K562 (cell line): ENCODE measurements around the gene ARID3A. TPM values are rescaled to one million over a fixed set of nuclear protein-coding genes. Genes with fewer than 3 reads are reported as not detected.

Experiments used
- DEAF1 ChIP-seq: fragments of 450-650 bp; formaldehyde crosslinking; IDR thresholded peaks from 2 replicates; pipeline ENCODE4 v1.4.0; 2020; ENCODE audit warnings: mild to moderate bottlenecking, moderate library complexity
- EP300 ChIP-seq: IDR thresholded peaks from 2 replicates; pipeline ENCODE4 v1.6.1; 2012; ENCODE audit warnings: low read length, improper control_type of control experiment
- GATAD2B ChIP-seq: fragments of 450-650 bp; IDR thresholded peaks from 2 replicates; pipeline ENCODE4 v1.6.1; 2017; ENCODE audit warnings: mild to moderate bottlenecking, borderline replicate concordance
- ID3 ChIP-seq, 2 experiments: fragments of 250-450 bp in 1 of 2; fragments of 450-650 bp in 1 of 2; sonication (Bioruptor Pico) in 1 of 2; IDR thresholded peaks; 2 replicates each; pipeline versions ENCODE4 v1.6.1 to v1.8.0; 2016 to 2021; ENCODE audit warnings: mild to moderate bottlenecking in 2 of 2, moderate library complexity in 2 of 2, missing compliant biosample characterization in 1 of 2, missing genetic modification characterization in 1 of 2
- SAP30 ChIP-seq: fragments of 200-600 bp; sonication (generic); IDR thresholded peaks from 2 replicates; pipeline ENCODE4 v1.6.1; 2012; ENCODE audit warnings: borderline replicate concordance, low read depth, mild to moderate bottlenecking, moderate library complexity, low read length, control low read depth, inconsistent platforms; ENCODE audit not compliant: insufficient read depth, poor library complexity, severe bottlenecking
- SMARCE1 ChIP-seq: fragments of 450-650 bp; IDR thresholded peaks from 2 replicates; pipeline ENCODE4 v1.7.1; 2016; ENCODE audit warnings: mild to moderate bottlenecking
- THRAP3 ChIP-seq: fragments of 450-650 bp; IDR thresholded peaks from 2 replicates; pipeline ENCODE4 v1.6.1; 2016; ENCODE audit warnings: mild to moderate bottlenecking, inconsistent platforms, borderline replicate concordance
- ZNF212 ChIP-seq: fragments of 450-650 bp; formaldehyde crosslinking; IDR thresholded peaks from 2 replicates; pipeline ENCODE4 v1.4.0; 2020; ENCODE audit warnings: mild to moderate bottlenecking
- polyA plus RNA-seq, 8 experiments: library from polyadenylated mRNA; depleted of rRNA in 4 of 8; stranded (reverse) in 5 of 8; unstranded in 3 of 8; fragments of >200 nt; fragmentation: Nextera tagmentation in 2 of 8; fragmentation: Illumina TruSeq in 1 of 8; extraction: Ambion mirVana in 2 of 8; extraction: Trizol in 1 of 8; gene quantifications; 2 replicates each; pipeline versions ENCODE4 v1.2.1 to v1.2.3, GENCODE V29; 2011 to 2014; ENCODE audit warnings: inconsistent platforms in 1 of 8, missing spikeins in 1 of 8
- total RNA-seq, 7 experiments: library from RNA; depleted of rRNA in 6 of 7; stranded (reverse); fragments of >200 nt in 6 of 7; fragmentation: Illumina TruSeq in 2 of 7; extraction: Trizol in 2 of 7; gene quantifications; 2 replicates each; pipeline versions ENCODE4 v1.2.1 to v1.2.3, GENCODE V29; 2011 to 2021; ENCODE audit warnings: low replicate concordance in 1 of 7
- TF ChIP-seq, protein P1 (sequence below), 3 experiments: fragments of 200-800 bp in 1 of 3; fragments of 250-450 bp in 1 of 3; fragments of 450-650 bp in 1 of 3; sonication (Bioruptor Pico) in 1 of 3; sonication (Bioruptor generic) in 1 of 3; formaldehyde crosslinking in 1 of 3; IDR thresholded peaks; 2 replicates each; pipeline versions ENCODE4 v1.6.1 to v1.8.0; 2016 to 2022; ENCODE audit warnings: mild to moderate bottlenecking in 2 of 3, missing genetic modification characterization in 2 of 3, missing compliant biosample characterization in 1 of 3, moderate library complexity in 1 of 3
- TF ChIP-seq, protein P2 (sequence below): IDR thresholded peaks from 3 replicates; pipeline ENCODE4 v1.6.1; 2011; ENCODE audit warnings: borderline replicate concordance, mild to moderate bottlenecking, moderate library complexity; ENCODE audit not compliant: insufficient read length; ENCODE audit errors: extremely low read depth

The ARID3A gene
- total and polyA plus RNA-seq, 9 of the 15 experiments (the other 6 are each of a cell fraction or from before 2014, with no cell fraction given): 1.4 to 118 (median 31.2) TPM

DNA sequence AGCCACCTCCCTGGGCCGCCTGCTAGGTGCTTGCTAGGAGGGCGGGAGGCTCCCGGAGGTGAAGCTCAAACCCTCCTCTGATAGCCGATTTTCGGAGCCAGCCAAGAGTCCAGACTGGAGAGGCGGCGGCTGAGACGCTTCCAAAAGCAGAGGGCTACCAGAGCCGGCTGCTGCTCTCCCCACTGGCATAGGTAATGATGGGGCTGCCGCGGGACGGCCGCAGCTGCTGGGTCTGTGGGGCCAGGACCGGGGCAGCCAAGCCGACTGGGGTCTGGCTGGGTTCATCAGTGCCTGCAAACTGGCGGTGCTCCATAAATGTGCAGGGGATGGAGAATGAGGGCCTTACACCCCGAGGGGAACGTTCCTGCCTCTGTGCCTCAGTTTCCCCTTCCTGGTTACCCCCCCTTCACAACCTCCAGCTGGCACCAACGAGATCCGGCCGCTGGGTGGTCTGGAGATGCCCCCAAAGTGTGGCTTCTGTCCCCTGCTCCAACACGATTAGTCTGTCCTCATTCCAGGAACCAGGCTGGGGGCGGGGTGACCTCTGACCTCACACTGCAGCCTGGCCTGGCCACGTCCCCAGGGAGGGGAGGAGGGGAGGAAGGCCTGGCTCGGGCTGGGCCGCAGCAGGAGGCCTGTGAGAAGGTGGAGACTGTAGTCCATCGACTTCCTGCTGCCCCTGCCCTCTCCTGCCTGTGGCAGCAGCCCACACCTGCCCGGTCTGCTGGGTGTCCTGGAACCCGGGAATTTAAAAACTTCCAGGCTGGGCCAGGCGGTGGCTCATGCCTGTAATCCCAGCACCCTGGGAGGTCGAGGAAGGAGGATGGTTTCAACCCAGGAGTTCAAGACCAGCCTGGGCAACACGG is 54.5 kb downstream of the ARID3A start (continued):
- TF ChIP-seq, protein P1, sequence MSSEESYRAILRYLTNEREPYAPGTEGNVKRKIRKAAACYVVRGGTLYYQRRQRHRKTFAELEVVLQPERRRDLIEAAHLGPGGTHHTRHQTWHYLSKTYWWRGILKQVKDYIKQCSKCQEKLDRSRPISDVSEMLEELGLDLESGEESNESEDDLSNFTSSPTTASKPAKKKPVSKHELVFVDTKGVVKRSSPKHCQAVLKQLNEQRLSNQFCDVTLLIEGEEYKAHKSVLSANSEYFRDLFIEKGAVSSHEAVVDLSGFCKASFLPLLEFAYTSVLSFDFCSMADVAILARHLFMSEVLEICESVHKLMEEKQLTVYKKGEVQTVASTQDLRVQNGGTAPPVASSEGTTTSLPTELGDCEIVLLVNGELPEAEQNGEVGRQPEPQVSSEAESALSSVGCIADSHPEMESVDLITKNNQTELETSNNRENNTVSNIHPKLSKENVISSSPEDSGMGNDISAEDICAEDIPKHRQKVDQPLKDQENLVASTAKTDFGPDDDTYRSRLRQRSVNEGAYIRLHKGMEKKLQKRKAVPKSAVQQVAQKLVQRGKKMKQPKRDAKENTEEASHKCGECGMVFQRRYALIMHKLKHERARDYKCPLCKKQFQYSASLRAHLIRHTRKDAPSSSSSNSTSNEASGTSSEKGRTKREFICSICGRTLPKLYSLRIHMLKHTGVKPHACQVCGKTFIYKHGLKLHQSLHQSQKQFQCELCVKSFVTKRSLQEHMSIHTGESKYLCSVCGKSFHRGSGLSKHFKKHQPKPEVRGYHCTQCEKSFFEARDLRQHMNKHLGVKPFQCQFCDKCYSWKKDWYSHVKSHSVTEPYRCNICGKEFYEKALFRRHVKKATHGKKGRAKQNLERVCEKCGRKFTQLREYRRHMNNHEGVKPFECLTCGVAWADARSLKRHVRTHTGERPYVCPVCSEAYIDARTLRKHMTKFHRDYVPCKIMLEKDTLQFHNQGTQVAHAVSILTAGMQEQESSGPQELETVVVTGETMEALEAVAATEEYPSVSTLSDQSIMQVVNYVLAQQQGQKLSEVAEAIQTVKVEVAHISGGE (CRISPR knock-in tag; IDR thresholded peaks at IDR 0.05): no peak; a peak in 1 of 6 replicates
- TF ChIP-seq ID3 (CRISPR knock-in tag; IDR thresholded peaks at IDR 0.05) (no peak), ID3 (tag; IDR thresholded peaks at IDR 0.05) (peak; percentile 95), EP300 (peak; percentile 74), ZNF212 (CRISPR knock-in tag) (no peak), SMARCE1 (0 out of 2 replicates have a peak, but pooled peaks have one; percentile 77), DEAF1 (CRISPR knock-in tag) (no peak), GATAD2B (peak; percentile 58; the same call in 1 of the 2 replicates), SAP30 (no peak), THRAP3 (no peak)
- TF ChIP-seq, protein P2, sequence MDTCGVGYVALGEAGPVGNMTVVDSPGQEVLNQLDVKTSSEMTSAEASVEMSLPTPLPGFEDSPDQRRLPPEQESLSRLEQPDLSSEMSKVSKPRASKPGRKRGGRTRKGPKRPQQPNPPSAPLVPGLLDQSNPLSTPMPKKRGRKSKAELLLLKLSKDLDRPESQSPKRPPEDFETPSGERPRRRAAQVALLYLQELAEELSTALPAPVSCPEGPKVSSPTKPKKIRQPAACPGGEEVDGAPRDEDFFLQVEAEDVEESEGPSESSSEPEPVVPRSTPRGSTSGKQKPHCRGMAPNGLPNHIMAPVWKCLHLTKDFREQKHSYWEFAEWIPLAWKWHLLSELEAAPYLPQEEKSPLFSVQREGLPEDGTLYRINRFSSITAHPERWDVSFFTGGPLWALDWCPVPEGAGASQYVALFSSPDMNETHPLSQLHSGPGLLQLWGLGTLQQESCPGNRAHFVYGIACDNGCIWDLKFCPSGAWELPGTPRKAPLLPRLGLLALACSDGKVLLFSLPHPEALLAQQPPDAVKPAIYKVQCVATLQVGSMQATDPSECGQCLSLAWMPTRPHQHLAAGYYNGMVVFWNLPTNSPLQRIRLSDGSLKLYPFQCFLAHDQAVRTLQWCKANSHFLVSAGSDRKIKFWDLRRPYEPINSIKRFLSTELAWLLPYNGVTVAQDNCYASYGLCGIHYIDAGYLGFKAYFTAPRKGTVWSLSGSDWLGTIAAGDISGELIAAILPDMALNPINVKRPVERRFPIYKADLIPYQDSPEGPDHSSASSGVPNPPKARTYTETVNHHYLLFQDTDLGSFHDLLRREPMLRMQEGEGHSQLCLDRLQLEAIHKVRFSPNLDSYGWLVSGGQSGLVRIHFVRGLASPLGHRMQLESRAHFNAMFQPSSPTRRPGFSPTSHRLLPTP: no peak
